ENCODE measurements around the gene EXOC2. TPM values are rescaled to one million over a fixed set of nuclear protein-coding genes. Genes with fewer than 3 reads are reported as not detected.

The EXOC2 gene
- total and polyA plus RNA-seq, 2 donors (not counting 1 experiment from before 2014, with no cell fraction given) = 12.2 to 45.0 TPM

DNA sequence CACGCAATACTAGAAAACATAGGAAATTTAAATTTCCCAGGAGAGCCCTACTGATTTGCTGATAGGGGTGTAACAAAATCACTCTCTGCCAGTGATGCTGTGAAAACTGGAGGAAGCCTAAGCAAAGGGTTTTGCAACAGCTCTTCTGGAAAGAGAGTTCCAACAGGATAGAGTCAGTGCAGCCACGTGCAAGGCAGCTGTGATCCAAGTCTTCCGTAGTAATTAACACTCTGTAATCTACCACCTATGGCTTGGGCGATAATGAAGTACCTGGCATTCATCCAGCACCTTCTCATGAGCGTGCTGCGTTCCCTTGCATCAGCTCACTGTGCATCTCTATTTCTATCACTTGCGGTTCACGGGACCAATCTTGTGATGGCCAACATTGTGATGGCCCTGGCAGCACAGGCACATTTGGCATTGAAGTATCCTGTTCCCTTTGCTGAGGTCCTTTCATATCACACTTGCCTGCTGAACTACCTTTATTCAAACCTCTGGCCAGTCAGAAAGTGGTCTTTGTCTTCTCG, 253.2 kb downstream of the EXOC2 start:
- WGBS (ENCODE audit: insufficient coverage) = 87% methylated on average over 8 of the region's 9 CpGs
- no peak overlapping the region for H3K4me3 Mint-ChIP-seq
- no peaks in the 10 kb centered on the region for H3K27me3 ChIP-seq (replicated peaks in 1 of 4; ENCODE audit: control extremely low read depth in 1 of 4, control insufficient read depth in 3 of 4, insufficient read depth in 4 of 4, low read length in 3 of 4)
- H3K9me3 Mint-ChIP-seq (ENCODE audit: insufficient read depth) = no peaks in the 10 kb centered on the region
- no peaks in the 10 kb centered on the region for H3K27me3 Mint-ChIP-seq
- H3K4me3 ChIP-seq (ENCODE audit: control extremely low read depth in 1 of 5, extremely low read depth in 1 of 5, insufficient read depth in 1 of 5, low read depth in 2 of 5, low read length in 4 of 5) = no peak overlapping the region
- no peaks in the 10 kb centered on the region for H3K79me2 ChIP-seq (ENCODE audit: control insufficient read depth, insufficient read depth, low read length)
- no peaks in the 10 kb centered on the region for H4K20me1 ChIP-seq (ENCODE audit: control insufficient read depth, insufficient read depth, low read length, poor library complexity, severe bottlenecking)
- no peak overlapping the region for H3K27ac Mint-ChIP-seq
- peaks cover 6% of the 10 kb centered on the region for H3K4me1 Mint-ChIP-seq
- no peak for DNase-seq
- no peaks in the 10 kb centered on the region for H3K9me3 ChIP-seq (ENCODE audit: control extremely low read depth in 1 of 3, control insufficient read depth in 2 of 3, insufficient read depth in 1 of 3, low read length in 2 of 3)
- TF ChIP-seq EZH2 (IDR thresholded peaks at IDR 0.05; ENCODE audit: borderline replicate concordance, insufficient read depth, low read depth, low read length, poor library complexity, severe bottlenecking) = no peak
- TF ChIP-seq, protein P1, sequence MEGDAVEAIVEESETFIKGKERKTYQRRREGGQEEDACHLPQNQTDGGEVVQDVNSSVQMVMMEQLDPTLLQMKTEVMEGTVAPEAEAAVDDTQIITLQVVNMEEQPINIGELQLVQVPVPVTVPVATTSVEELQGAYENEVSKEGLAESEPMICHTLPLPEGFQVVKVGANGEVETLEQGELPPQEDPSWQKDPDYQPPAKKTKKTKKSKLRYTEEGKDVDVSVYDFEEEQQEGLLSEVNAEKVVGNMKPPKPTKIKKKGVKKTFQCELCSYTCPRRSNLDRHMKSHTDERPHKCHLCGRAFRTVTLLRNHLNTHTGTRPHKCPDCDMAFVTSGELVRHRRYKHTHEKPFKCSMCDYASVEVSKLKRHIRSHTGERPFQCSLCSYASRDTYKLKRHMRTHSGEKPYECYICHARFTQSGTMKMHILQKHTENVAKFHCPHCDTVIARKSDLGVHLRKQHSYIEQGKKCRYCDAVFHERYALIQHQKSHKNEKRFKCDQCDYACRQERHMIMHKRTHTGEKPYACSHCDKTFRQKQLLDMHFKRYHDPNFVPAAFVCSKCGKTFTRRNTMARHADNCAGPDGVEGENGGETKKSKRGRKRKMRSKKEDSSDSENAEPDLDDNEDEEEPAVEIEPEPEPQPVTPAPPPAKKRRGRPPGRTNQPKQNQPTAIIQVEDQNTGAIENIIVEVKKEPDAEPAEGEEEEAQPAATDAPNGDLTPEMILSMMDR (IDR thresholded peaks at IDR 0.05) = no peak
- H3K9ac ChIP-seq (ENCODE audit: low read length) = no peak overlapping the region
- no peak overlapping the region for H3K27ac ChIP-seq (ENCODE audit: low read length in 2 of 2)
- ChIA-PET CTCF (no interaction called here), POLR2A (no interaction called here)
- peaks cover 5 to 9% of the 10 kb centered on the region in 2 donors for H3K4me1 ChIP-seq (ENCODE audit: control insufficient read depth in 2 of 2, insufficient read depth in 2 of 2, low read length in 2 of 2)
- no peak overlapping the region for H2AFZ ChIP-seq (ENCODE audit: insufficient read depth, low read depth, low read length, poor library complexity, severe bottlenecking)
- no peaks in the 10 kb centered on the region for H3K36me3 ChIP-seq (replicated peaks in 1 of 2; ENCODE audit: control extremely low read depth in 1 of 2, control insufficient read depth in 1 of 2, extremely low read depth in 1 of 2, insufficient read depth in 2 of 2, low read length in 1 of 2)
- intact Hi-C loops (cut with micrococcal nuclease) = no loop called here
- ATAC-seq (ENCODE audit: low read depth) = no peak
- no peak overlapping the region for H3K4me2 ChIP-seq (replicated peaks; ENCODE audit: low read depth, low read length, poor library complexity, severe bottlenecking)

DNA sequence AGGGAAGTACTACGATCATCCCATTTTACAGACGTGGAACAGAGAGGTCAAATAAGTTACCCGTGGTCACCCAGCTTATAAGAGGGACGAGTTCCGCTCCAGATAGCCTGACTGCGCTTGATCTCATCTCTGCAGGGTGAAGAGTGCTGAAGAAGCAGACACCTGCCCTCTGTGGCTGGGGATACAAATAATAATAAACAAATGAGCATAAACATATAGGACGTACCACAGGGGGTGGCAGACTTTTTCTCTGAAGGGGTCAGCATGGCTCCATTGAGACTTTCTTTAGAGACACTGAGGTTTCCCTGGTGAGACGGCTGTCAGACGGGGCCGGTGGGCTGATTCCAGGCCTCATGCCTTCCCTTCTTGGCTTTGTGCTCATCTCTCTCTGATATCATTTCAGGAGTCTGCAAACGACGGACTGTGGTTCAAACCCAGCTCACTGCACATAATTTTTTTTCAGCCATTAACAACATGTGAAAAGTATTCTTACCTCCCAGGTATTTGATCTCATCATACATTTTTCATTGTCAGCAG, 254.2 kb downstream of the EXOC2 start:
- ATAC-seq (ENCODE audit: low read depth) = no peak
- Mint-ChIP-seq H3K4me3 (no peak overlapping the region), H3K9me3 (ENCODE audit: insufficient read depth) (no peaks in the 10 kb centered on the region), H3K4me1 (peaks cover 11% of the 10 kb centered on the region), H3K27ac (no peak overlapping the region), H3K27me3 (no peaks in the 10 kb centered on the region)
- no peak overlapping the region for H3K9ac ChIP-seq (ENCODE audit: low read length)
- no peaks in the 10 kb centered on the region for H3K27me3 ChIP-seq (replicated peaks in 1 of 4; ENCODE audit: control extremely low read depth in 1 of 4, control insufficient read depth in 3 of 4, insufficient read depth in 4 of 4, low read length in 3 of 4)
- POLR2A ChIA-PET = no interaction called here
- no peak for DNase-seq
- no peaks in the 10 kb centered on the region for H4K20me1 ChIP-seq (ENCODE audit: control insufficient read depth, insufficient read depth, low read length, poor library complexity, severe bottlenecking)
- no peaks in the 10 kb centered on the region for H3K36me3 ChIP-seq (replicated peaks in 1 of 2; ENCODE audit: control extremely low read depth in 1 of 2, control insufficient read depth in 1 of 2, extremely low read depth in 1 of 2, insufficient read depth in 2 of 2, low read length in 1 of 2)
- H3K27ac ChIP-seq (ENCODE audit: low read length in 2 of 2) = no peak overlapping the region
- WGBS (ENCODE audit: insufficient coverage) = 83% methylated on average over 10 of the region's 12 CpGs
- no peaks in the 10 kb centered on the region for H3K9me3 ChIP-seq (ENCODE audit: control extremely low read depth in 1 of 3, control insufficient read depth in 2 of 3, insufficient read depth in 1 of 3, low read length in 2 of 3)
- no peaks in the 10 kb centered on the region for H3K79me2 ChIP-seq (ENCODE audit: control insufficient read depth, insufficient read depth, low read length)
- TF ChIP-seq EZH2 (IDR thresholded peaks at IDR 0.05; ENCODE audit: borderline replicate concordance, insufficient read depth, low read depth, low read length, poor library complexity, severe bottlenecking) = no peak
- TF ChIP-seq, protein P1 (IDR thresholded peaks at IDR 0.05) = no peak
- peaks cover 12 to 16% of the 10 kb centered on the region in 2 donors for H3K4me1 ChIP-seq (ENCODE audit: control insufficient read depth in 2 of 2, insufficient read depth in 2 of 2, low read length in 2 of 2)
- no peak overlapping the region for H2AFZ ChIP-seq (ENCODE audit: insufficient read depth, low read depth, low read length, poor library complexity, severe bottlenecking)
- no peak overlapping the region for H3K4me3 ChIP-seq (ENCODE audit: control extremely low read depth in 1 of 5, extremely low read depth in 1 of 5, insufficient read depth in 1 of 5, low read depth in 2 of 5, low read length in 4 of 5)
- CTCF ChIA-PET = no interaction called here
- H3K4me2 ChIP-seq (replicated peaks; ENCODE audit: low read depth, low read length, poor library complexity, severe bottlenecking) = no peak overlapping the region
- intact Hi-C loops (cut with micrococcal nuclease) = no loop called here

All from B cell (primary cell).